Peyer's patch (tissue), 4 donors: Measurements from ENCODE around the gene MAP3K3.

Experiments
- POLR2A ChIP-seq, 2 donors: fragments of 450-650 bp; IDR thresholded peaks; one replicate each; pipeline ENCODE4 v1.5.1; 2017; ENCODE audit warnings: antibody characterized with exemption in 2 of 2, mild to moderate bottlenecking in 2 of 2, moderate library complexity in 2 of 2
- TF ChIP-seq, protein P1 (sequence below), 6 experiments: fragments of 450-650 bp in 4 of 6; fragments of 200-600 bp in 2 of 6; sonication (generic) in 1 of 6; IDR thresholded peaks; one replicate each; pipeline ENCODE4 v1.5.1; 2017 to 2019; ENCODE audit warnings: antibody characterized with exemption in 6 of 6, mild to moderate bottlenecking in 3 of 6, moderate library complexity in 1 of 6

DNA sequence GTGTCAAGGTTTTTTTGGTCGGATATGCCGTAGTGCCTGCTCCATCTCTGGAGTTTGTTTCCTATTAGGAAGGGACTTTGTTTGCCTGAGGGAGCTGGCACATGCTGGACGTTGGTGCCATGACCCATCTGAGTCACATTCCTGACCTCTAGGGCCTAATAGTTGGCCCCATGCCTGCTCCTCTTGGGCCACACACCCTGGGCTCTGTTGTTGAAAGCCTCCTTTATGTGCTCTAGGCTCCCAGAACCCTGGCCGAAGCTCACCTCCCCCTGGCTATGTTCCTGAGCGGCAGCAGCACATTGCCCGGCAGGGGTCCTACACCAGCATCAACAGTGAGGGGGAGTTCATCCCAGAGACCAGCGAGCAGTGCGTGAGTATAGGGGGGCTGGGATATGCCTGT lies 59.3 kb downstream of the MAP3K3 start:
- TF ChIP-seq, protein P1, sequence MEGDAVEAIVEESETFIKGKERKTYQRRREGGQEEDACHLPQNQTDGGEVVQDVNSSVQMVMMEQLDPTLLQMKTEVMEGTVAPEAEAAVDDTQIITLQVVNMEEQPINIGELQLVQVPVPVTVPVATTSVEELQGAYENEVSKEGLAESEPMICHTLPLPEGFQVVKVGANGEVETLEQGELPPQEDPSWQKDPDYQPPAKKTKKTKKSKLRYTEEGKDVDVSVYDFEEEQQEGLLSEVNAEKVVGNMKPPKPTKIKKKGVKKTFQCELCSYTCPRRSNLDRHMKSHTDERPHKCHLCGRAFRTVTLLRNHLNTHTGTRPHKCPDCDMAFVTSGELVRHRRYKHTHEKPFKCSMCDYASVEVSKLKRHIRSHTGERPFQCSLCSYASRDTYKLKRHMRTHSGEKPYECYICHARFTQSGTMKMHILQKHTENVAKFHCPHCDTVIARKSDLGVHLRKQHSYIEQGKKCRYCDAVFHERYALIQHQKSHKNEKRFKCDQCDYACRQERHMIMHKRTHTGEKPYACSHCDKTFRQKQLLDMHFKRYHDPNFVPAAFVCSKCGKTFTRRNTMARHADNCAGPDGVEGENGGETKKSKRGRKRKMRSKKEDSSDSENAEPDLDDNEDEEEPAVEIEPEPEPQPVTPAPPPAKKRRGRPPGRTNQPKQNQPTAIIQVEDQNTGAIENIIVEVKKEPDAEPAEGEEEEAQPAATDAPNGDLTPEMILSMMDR (IDR thresholded peaks at IDR 0.05): no peak
- no peak for TF ChIP-seq POLR2A (IDR thresholded peaks at IDR 0.05)
